ENCODE data around the gene ZMIZ1. TPM values are rescaled to one million over a fixed set of nuclear protein-coding genes. Genes with fewer than 3 reads are reported as not detected.

Gene ZMIZ1
- polyA plus RNA-seq, 3 donors: 3.3 to 64.6 (median 8.9) TPM

GRCh38 chr10:79333513-79333912 is 264.7 kb downstream of the ZMIZ1 start:
- Histone ChIP-seq H4K20me1 (ENCODE audit: insufficient read depth, low read length) (no peaks in the 10 kb centered on the region), H3K9ac (ENCODE audit: insufficient read depth, low read length, poor library complexity, severe bottlenecking) (no peak overlapping the region), H3K9me3 (replicated peaks in 1 of 2; ENCODE audit: control insufficient read depth in 1 of 2, insufficient read depth in 1 of 2, low read length in 2 of 2) (no peaks in the 10 kb centered on the region), H3K4me2 (replicated peaks; ENCODE audit: extremely low read depth, low read length, poor library complexity, severe bottlenecking) (no peak overlapping the region), H3K27me3 (ENCODE audit: control insufficient read depth in 2 of 2, insufficient read depth in 2 of 2, low read length in 2 of 2) (no peaks in the 10 kb centered on the region), H3K4me3 (replicated peaks in 1 of 3; ENCODE audit: low read depth in 2 of 3, low read length in 3 of 3) (no peak overlapping the region), H3K4me1 (ENCODE audit: control insufficient read depth in 1 of 2, insufficient read depth in 2 of 2, low read length in 2 of 2) (peaks cover 21 to 22% of the 10 kb centered on the region in 2 donors), H3K36me3 (replicated peaks in 1 of 2; ENCODE audit: control insufficient read depth in 1 of 2, insufficient read depth in 2 of 2, low read length in 2 of 2) (no peaks in the 10 kb centered on the region), H3K27ac (ENCODE audit: low read depth in 1 of 2, low read length in 2 of 2) (no peak overlapping the region), H3K79me2 (ENCODE audit: insufficient read depth, low read length) (no peaks in the 10 kb centered on the region), H2AFZ (ENCODE audit: insufficient read depth, low read depth, low read length, poor library complexity, severe bottlenecking) (no peak overlapping the region)
- no peak for TF ChIP-seq CTCF (IDR thresholded peaks at IDR 0.05)
- Mint-ChIP-seq H3K27ac (peak overlapping the region in 6 of 7 donors; percentile 63 to 94 (median 84)), H3K36me3 (peaks cover 0 to 2% of the 10 kb centered on the region in 2 donors), H3K27me3 (ENCODE audit: low read depth in 3 of 3) (peaks cover 3 to 9% (median 7%) of the 10 kb centered on the region in 3 donors), H3K4me1 (peaks cover 29% of the 10 kb centered on the region), H3K4me3 (no peak overlapping the region), H3K9me3 (peaks cover 0 to 7% (median 3%) of the 10 kb centered on the region in 7 donors)
- DNase-seq: peak in 1 of 3 donors; percentile 52
- intact Hi-C loops (cut with micrococcal nuclease): loop anchor here (5.0 kb wide), 2 partner anchors 36 to 86 kb away; no protein-coding TSS in a partner anchor
- no CpG with 5 or more reads among the region's 2 CpGs for WGBS (ENCODE audit: insufficient coverage)

GRCh38 chr10:79334573-79334972 is 265.8 kb downstream of the ZMIZ1 start:
- no peaks in the 10 kb centered on the region for H3K27me3 ChIP-seq (ENCODE audit: control insufficient read depth in 2 of 2, insufficient read depth in 2 of 2, low read length in 2 of 2)
- TF ChIP-seq CTCF (IDR thresholded peaks at IDR 0.05): no peak
- peaks cover 3 to 7% (median 5%) of the 10 kb centered on the region in 3 donors for H3K27me3 Mint-ChIP-seq (ENCODE audit: low read depth in 3 of 3)
- no peak overlapping the region for H3K4me3 Mint-ChIP-seq
- no peak overlapping the region for H3K4me2 ChIP-seq (replicated peaks; ENCODE audit: extremely low read depth, low read length, poor library complexity, severe bottlenecking)
- H3K27ac ChIP-seq (ENCODE audit: low read depth in 1 of 2, low read length in 2 of 2): no peak overlapping the region
- no peak overlapping the region for H3K4me3 ChIP-seq (replicated peaks in 1 of 3; ENCODE audit: low read depth in 2 of 3, low read length in 3 of 3)
- H3K4me1 Mint-ChIP-seq: peaks cover 24% of the 10 kb centered on the region
- H2AFZ ChIP-seq (ENCODE audit: insufficient read depth, low read depth, low read length, poor library complexity, severe bottlenecking): no peak overlapping the region
- no peak for DNase-seq
- H3K9ac ChIP-seq (ENCODE audit: insufficient read depth, low read length, poor library complexity, severe bottlenecking): no peak overlapping the region
- intact Hi-C loops (cut with micrococcal nuclease): loop anchor here (5.0 kb wide), 2 partner anchors 37 to 87 kb away; no protein-coding TSS in a partner anchor
- 100% methylated on average over 1 of the region's 2 CpGs for WGBS (ENCODE audit: insufficient coverage)
- H3K4me1 ChIP-seq (ENCODE audit: control insufficient read depth in 1 of 2, insufficient read depth in 2 of 2, low read length in 2 of 2): peaks cover 15% of the 10 kb centered on the region in 2 donors
- peaks cover 0 to 7% (median 3%) of the 10 kb centered on the region in 7 donors for H3K9me3 Mint-ChIP-seq
- H3K9me3 ChIP-seq (replicated peaks in 1 of 2; ENCODE audit: control insufficient read depth in 1 of 2, insufficient read depth in 1 of 2, low read length in 2 of 2): no peaks in the 10 kb centered on the region
- no peaks in the 10 kb centered on the region for H3K36me3 ChIP-seq (replicated peaks in 1 of 2; ENCODE audit: control insufficient read depth in 1 of 2, insufficient read depth in 2 of 2, low read length in 2 of 2)
- H4K20me1 ChIP-seq (ENCODE audit: insufficient read depth, low read length): no peaks in the 10 kb centered on the region
- peaks cover 0 to 3% of the 10 kb centered on the region in 2 donors for H3K36me3 Mint-ChIP-seq
- H3K79me2 ChIP-seq (ENCODE audit: insufficient read depth, low read length): no peaks in the 10 kb centered on the region
- peak overlapping the region in 5 of 7 donors; percentile 19 to 81 (median 52) for H3K27ac Mint-ChIP-seq
